GM13977 (cell line): ENCODE data around the gene LRRC43.

Experiments
- DNase-seq: peaks from one replicate; pipeline ENCODE4 v3.0.0; 2012; ENCODE audit warnings: low spot score
- in situ Hi-C: fragments of 300-500 bp; cut with MboI; formaldehyde crosslinking; loops from one replicate; pipeline ENCODE4 v1.12.0; 2022; ENCODE audit warnings: low sequenced_read_pairs, low pct_unique_long_range_greater_than_20kb, mixed read lengths, inconsistent platforms; ENCODE audit not compliant: unreplicated experiment
- TF ChIP-seq, protein P1 (sequence below): IDR thresholded peaks from 2 replicates; pipeline ENCODE4 v1.5.1; 2012; ENCODE audit warnings: mild to moderate bottlenecking, control low read depth; ENCODE audit not compliant: insufficient read depth; ENCODE audit errors: extremely low read depth, missing control alignments

The LRRC43 gene

DNA sequence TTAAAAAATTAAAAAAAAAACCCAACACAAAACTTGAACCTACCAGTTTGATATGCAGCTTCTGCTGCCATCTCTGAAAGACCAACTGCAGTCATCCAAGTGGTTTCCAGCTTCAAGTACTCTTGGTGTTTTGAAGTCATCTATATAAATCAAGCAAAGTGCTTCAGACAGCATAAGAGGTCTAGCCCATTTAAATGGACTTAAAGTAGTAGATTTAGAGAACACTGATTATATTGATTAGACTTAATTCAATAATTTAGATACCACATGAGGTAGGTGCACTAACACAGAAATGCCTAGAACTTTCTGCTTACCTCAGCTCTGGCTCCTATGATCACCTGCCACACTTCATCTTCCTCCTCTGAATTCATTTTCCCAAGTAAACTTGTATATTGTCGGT, 33.5 kb downstream of the LRRC43 start:
- in situ Hi-C loops: no loop called here
- DNase-seq: no peak
- TF ChIP-seq, protein P1, sequence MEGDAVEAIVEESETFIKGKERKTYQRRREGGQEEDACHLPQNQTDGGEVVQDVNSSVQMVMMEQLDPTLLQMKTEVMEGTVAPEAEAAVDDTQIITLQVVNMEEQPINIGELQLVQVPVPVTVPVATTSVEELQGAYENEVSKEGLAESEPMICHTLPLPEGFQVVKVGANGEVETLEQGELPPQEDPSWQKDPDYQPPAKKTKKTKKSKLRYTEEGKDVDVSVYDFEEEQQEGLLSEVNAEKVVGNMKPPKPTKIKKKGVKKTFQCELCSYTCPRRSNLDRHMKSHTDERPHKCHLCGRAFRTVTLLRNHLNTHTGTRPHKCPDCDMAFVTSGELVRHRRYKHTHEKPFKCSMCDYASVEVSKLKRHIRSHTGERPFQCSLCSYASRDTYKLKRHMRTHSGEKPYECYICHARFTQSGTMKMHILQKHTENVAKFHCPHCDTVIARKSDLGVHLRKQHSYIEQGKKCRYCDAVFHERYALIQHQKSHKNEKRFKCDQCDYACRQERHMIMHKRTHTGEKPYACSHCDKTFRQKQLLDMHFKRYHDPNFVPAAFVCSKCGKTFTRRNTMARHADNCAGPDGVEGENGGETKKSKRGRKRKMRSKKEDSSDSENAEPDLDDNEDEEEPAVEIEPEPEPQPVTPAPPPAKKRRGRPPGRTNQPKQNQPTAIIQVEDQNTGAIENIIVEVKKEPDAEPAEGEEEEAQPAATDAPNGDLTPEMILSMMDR: no peak

DNA sequence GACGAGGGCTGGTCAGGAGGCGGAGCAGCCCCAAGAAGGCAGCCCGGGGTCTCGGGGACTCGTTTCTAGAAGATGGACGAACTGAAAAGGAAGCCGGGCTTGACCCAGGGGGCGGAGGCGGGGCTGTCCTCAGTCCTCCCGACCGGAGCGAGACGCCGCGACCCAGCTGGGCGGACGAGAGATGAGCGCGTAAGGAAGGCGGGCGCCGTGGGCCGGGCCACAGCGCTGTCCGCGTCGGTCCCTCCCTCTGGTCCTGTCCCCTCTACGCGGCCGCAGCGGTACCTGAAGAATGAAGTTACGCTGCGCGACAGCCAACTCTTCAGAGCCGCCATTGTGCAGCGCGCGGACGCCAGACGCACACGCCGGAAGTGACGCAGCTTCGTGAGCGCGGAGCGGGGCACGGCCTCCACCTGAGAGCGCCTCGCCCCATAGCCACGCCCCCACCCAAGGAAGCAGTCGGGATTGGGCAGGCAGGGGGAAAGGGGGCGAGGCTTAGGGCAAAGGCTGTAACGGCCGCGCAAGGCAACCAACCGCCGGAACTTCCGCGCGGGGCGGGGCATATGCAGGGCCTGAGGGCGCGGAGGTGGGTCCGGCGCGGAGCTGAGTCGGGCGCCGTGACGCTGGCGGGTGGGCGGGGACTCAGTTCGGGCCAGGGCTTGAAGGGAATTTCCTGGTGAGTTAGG, 42.9 kb downstream of the LRRC43 start, which contains the start of gene DIABLO:
TSS of gene DIABLO (minus strand) at position 370 of the 683 bp plus-strand sequence. CDS start at position 332, 38 bp downstream.
- in situ Hi-C loops: no loop called here

DNA sequence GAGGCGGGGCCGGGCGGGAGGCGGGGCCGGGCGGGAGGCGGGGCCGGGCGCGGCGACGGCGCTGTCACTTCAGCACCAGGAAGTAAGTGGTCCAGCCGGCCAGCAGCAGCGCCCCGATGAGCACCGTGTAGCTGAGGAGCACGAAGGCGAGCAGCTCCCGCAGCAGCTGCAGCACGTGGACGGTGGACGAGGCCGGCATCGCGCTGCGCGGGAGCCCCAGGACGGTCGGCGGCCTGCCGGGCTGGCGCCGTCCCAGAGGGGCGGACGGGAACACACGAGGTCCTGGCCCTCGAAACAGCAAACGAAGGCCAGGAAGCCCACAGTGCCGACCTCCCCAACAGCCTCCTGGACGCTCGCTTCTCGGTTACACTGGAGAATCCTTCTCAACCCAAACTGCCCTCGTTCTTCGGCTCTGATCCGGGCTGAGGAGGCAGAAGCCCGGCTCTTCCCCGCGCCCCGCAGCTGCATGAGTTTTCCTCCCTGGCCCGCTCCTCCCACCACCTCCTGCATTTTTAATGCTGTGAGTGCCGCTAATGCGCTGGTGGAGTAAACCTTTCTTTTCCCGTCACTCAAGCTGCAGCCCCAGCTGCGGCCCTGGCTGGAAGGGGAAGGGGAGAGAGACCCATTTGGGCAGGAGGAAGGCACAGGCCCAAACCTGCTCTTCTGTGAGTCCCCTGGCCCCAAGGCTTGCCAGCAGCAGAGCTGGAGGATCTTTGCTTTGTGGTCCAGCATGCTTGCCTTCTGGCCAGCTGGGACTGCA, 43.6 kb downstream of the LRRC43 start:
- DNase-seq: no peak
- TF ChIP-seq, protein P1: no peak
- in situ Hi-C loops: no loop called here

More for the DNA sequence above, 42.9 kb downstream of the LRRC43 start, which contains the start of gene DIABLO:
- DNase-seq: peak; percentile 98
- TF ChIP-seq, protein P1: no peak

DNA sequence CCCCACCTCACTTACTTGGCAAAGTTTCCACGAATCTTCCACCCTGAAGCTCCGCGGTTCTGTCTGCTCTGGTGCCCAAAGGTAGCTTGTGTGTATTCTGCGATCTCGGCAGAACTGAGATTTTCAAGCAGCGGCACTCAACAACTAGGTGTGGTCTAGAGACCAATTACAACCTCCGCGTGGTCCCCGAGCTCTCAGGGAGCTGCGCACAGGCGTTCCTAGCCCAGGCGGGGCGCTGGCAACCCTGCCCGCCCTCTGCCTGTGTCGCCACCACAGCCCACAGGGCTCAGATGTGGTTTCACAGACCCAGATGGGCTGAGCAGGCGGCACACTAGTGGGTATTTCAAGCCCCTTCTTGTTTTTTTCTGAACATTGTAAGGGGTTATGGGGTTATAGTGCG, 44.4 kb downstream of the LRRC43 start:
- DNase-seq: no peak
- in situ Hi-C loops: no loop called here
- TF ChIP-seq, protein P1: no peak

DNA sequence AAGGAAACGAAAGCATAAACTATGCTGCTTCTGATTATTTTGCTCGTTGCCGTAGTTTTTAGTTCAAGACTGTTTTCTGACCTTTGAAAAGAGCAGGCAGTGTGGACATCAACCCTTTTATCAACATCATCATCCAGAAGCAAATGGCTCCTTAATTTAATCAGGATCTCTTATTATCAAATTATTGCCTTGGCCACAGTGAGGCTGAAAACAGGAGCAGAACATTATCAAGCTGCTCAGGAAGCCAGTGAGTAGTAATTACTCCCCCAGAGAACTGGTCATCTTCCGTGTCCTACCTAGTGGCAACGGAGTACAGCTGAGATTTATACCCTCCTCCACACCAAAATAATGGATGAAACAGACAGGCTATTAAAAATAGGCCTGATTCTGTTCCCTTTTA, 45.2 kb downstream of the LRRC43 start:
- in situ Hi-C loops: no loop called here
- TF ChIP-seq, protein P1: no peak
- no peak for DNase-seq

DNA sequence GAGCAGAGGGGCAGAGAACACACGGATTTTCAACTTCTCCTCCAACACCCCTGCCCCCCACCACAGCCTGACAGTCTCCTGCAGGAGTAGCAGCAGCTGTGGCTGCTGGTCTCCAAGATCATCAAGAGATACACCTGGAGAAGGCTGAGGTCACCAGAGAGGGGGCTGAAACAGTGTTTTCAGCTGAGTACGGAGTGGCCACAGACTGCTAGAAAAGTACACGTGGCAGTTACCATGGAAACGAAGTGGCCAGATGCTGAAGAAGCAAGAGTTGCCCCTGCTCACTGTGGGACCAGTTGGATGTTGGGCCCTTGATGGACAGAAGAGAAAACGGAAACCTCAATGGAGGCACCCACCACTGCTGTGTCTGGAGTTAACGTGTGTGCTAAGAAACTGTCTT, 47.9 kb downstream of the LRRC43 start:
- in situ Hi-C loops: no loop called here
- TF ChIP-seq, protein P1: no peak
- no peak for DNase-seq
